Measurements from ENCODE around the gene METTL16. TPM values are rescaled to one million over a fixed set of nuclear protein-coding genes. Genes with fewer than 3 reads are reported as not detected.
A peak's percentile ranks its signal among the peaks of the same experiment; 100 is the strongest.

METTL16 gene
- total and polyA plus RNA-seq, 2 of the 8 experiments (the other 6 are each of a cell fraction or from before 2014, with no cell fraction given), result 22.8 to 59.4 TPM

DNA sequence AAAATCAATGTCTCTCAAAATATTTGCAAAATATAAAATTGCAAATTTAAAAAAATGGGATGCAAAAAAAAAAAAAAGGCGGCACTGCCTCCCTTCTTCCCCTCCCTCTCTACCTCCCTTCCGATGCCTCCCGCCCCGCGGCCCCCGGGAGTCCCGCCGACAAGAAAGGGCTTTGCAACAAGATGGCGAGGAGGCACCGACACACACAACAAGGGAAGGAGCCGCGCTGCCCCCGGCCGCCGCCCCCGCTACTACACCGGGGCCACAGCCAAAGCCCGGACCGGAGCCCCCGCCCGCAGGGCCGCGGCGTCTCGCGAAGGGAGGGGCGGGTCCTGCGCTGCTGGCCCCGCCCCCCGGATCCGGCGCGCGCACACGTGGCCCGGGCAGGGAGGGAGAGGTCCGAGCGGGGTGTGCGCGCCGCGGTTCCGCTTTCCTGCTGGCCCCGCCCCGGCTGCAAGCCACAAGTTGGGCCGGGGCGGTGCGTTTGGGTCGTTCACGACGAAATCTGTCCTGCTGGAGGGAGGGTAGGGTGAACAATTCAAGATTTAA lies 110.7 kb downstream of the METTL16 start, which contains the start of gene MNT (continued):
- TF ChIP-seq TEAD4 (IDR thresholded peaks at IDR 0.05; ENCODE audit: low read depth, low read length) (0 out of 2 replicates have a peak, but pooled peaks have one; percentile 9), KDM5A (IDR thresholded peaks at IDR 0.05; ENCODE audit: low read length) (no peak), EZH2 (IDR thresholded peaks at IDR 0.05; ENCODE audit: low read depth, low read length, severe bottlenecking) (no peak), CBX8 (IDR thresholded peaks at IDR 0.05; ENCODE audit: borderline replicate concordance, low read depth, low read length) (no peak), POU5F1 (IDR thresholded peaks at IDR 0.05; ENCODE audit: low read depth, low read length) (no peak), SP2 (IDR thresholded peaks at IDR 0.05; ENCODE audit: low read length) (no peak), SIN3A (conservative IDR thresholded peaks at IDR 0.05 in 1 of 2, IDR thresholded peaks at IDR 0.05 in 1 of 2; ENCODE audit: low read depth in 1 of 2, low read length in 2 of 2) (peak in 1 of 2 experiments; percentile 75; a peak in 3 of 4 replicates), SRF (IDR thresholded peaks at IDR 0.05; ENCODE audit: low read depth, low read length) (no peak), SIRT6 (IDR thresholded peaks at IDR 0.05; ENCODE audit: low read length) (no peak)
- TF ChIP-seq, protein P1, sequence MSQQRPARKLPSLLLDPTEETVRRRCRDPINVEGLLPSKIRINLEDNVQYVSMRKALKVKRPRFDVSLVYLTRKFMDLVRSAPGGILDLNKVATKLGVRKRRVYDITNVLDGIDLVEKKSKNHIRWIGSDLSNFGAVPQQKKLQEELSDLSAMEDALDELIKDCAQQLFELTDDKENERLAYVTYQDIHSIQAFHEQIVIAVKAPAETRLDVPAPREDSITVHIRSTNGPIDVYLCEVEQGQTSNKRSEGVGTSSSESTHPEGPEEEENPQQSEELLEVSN (IDR thresholded peaks at IDR 0.05), result no peak
- TF ChIP-seq, protein P2, sequence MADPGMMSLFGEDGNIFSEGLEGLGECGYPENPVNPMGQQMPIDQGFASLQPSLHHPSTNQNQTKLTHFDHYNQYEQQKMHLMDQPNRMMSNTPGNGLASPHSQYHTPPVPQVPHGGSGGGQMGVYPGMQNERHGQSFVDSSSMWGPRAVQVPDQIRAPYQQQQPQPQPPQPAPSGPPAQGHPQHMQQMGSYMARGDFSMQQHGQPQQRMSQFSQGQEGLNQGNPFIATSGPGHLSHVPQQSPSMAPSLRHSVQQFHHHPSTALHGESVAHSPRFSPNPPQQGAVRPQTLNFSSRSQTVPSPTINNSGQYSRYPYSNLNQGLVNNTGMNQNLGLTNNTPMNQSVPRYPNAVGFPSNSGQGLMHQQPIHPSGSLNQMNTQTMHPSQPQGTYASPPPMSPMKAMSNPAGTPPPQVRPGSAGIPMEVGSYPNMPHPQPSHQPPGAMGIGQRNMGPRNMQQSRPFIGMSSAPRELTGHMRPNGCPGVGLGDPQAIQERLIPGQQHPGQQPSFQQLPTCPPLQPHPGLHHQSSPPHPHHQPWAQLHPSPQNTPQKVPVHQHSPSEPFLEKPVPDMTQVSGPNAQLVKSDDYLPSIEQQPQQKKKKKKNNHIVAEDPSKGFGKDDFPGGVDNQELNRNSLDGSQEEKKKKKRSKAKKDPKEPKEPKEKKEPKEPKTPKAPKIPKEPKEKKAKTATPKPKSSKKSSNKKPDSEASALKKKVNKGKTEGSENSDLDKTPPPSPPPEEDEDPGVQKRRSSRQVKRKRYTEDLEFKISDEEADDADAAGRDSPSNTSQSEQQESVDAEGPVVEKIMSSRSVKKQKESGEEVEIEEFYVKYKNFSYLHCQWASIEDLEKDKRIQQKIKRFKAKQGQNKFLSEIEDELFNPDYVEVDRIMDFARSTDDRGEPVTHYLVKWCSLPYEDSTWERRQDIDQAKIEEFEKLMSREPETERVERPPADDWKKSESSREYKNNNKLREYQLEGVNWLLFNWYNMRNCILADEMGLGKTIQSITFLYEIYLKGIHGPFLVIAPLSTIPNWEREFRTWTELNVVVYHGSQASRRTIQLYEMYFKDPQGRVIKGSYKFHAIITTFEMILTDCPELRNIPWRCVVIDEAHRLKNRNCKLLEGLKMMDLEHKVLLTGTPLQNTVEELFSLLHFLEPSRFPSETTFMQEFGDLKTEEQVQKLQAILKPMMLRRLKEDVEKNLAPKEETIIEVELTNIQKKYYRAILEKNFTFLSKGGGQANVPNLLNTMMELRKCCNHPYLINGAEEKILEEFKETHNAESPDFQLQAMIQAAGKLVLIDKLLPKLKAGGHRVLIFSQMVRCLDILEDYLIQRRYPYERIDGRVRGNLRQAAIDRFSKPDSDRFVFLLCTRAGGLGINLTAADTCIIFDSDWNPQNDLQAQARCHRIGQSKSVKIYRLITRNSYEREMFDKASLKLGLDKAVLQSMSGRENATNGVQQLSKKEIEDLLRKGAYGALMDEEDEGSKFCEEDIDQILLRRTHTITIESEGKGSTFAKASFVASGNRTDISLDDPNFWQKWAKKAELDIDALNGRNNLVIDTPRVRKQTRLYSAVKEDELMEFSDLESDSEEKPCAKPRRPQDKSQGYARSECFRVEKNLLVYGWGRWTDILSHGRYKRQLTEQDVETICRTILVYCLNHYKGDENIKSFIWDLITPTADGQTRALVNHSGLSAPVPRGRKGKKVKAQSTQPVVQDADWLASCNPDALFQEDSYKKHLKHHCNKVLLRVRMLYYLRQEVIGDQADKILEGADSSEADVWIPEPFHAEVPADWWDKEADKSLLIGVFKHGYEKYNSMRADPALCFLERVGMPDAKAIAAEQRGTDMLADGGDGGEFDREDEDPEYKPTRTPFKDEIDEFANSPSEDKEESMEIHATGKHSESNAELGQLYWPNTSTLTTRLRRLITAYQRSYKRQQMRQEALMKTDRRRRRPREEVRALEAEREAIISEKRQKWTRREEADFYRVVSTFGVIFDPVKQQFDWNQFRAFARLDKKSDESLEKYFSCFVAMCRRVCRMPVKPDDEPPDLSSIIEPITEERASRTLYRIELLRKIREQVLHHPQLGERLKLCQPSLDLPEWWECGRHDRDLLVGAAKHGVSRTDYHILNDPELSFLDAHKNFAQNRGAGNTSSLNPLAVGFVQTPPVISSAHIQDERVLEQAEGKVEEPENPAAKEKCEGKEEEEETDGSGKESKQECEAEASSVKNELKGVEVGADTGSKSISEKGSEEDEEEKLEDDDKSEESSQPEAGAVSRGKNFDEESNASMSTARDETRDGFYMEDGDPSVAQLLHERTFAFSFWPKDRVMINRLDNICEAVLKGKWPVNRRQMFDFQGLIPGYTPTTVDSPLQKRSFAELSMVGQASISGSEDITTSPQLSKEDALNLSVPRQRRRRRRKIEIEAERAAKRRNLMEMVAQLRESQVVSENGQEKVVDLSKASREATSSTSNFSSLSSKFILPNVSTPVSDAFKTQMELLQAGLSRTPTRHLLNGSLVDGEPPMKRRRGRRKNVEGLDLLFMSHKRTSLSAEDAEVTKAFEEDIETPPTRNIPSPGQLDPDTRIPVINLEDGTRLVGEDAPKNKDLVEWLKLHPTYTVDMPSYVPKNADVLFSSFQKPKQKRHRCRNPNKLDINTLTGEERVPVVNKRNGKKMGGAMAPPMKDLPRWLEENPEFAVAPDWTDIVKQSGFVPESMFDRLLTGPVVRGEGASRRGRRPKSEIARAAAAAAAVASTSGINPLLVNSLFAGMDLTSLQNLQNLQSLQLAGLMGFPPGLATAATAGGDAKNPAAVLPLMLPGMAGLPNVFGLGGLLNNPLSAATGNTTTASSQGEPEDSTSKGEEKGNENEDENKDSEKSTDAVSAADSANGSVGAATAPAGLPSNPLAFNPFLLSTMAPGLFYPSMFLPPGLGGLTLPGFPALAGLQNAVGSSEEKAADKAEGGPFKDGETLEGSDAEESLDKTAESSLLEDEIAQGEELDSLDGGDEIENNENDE (IDR thresholded peaks at IDR 0.05; ENCODE audit: insufficient replicate concordance, low read length), result no peak
